SK-N-SH treated with all-trans-retinoic acid at 6 μM for 48 hours (cell line): Measurements from ENCODE around the gene FER1L5.

ENCODE experiments used
- BACH2 ChIP-seq: fragments of 250-450 bp; sonication (Bioruptor Pico); IDR thresholded peaks from 2 replicates; pipeline ENCODE4 v1.9.0; 2021; ENCODE audit warnings: mild to moderate bottlenecking, borderline replicate concordance
- ESRRG ChIP-seq: fragments of 250-450 bp; sonication (Bioruptor Pico); IDR thresholded peaks from 2 replicates; pipeline ENCODE4 v1.6.1; 2021; ENCODE audit warnings: mild to moderate bottlenecking
- GLIS3 ChIP-seq: fragments of 250-450 bp; sonication (Bioruptor Pico); IDR thresholded peaks from 2 replicates; pipeline ENCODE4 v1.5.0; 2020; ENCODE audit warnings: mild to moderate bottlenecking, moderate library complexity
- ISL1 ChIP-seq: fragments of 250-450 bp; sonication (Bioruptor Pico); IDR thresholded peaks from 2 replicates; pipeline ENCODE4 v2.1.2; 2022; ENCODE audit warnings: mild to moderate bottlenecking, moderate library complexity
- OSR1 ChIP-seq: fragments of 250-450 bp; sonication (Bioruptor Pico); IDR thresholded peaks from 2 replicates; pipeline ENCODE4 v1.8.0; 2022; ENCODE audit warnings: moderate library complexity, mild to moderate bottlenecking, inconsistent platforms
- PATZ1 ChIP-seq: fragments of 250-450 bp; sonication (Bioruptor Pico); IDR thresholded peaks from 2 replicates; pipeline ENCODE4 v1.8.0; 2020; ENCODE audit warnings: mild to moderate bottlenecking, moderate library complexity, borderline replicate concordance
- RARB ChIP-seq: fragments of 250-450 bp; sonication (Bioruptor Pico); IDR thresholded peaks from 2 replicates; pipeline ENCODE4 v1.8.0; 2021; ENCODE audit warnings: mild to moderate bottlenecking, moderate library complexity
- SNAI2 ChIP-seq: fragments of 250-450 bp; sonication (Bioruptor Pico); IDR thresholded peaks from 2 replicates; pipeline ENCODE4 v1.5.0; 2020; ENCODE audit warnings: mild to moderate bottlenecking, moderate library complexity
- TSHZ2 ChIP-seq: fragments of 250-450 bp; sonication (Bioruptor Pico); IDR thresholded peaks from 2 replicates; pipeline ENCODE4 v1.5.0; 2020; ENCODE audit warnings: mild to moderate bottlenecking, moderate library complexity
- ZFP3 ChIP-seq: fragments of 250-450 bp; sonication (Bioruptor Pico); IDR thresholded peaks from 2 replicates; pipeline ENCODE4 v1.5.0; 2020; ENCODE audit warnings: mild to moderate bottlenecking, moderate library complexity
- ZFP30 ChIP-seq: fragments of 450-650 bp; formaldehyde crosslinking; IDR thresholded peaks from 2 replicates; pipeline ENCODE4 v1.5.0; 2022; ENCODE audit warnings: mild to moderate bottlenecking, moderate library complexity
- ZNF70 ChIP-seq: fragments of 450-650 bp; formaldehyde crosslinking; IDR thresholded peaks from 2 replicates; pipeline ENCODE4 v1.5.0; 2020; ENCODE audit warnings: mild to moderate bottlenecking, moderate library complexity

GRCh38 chr2:96751800-96752199, 109.2 kb downstream of the FER1L5 start:
- TF ChIP-seq ESRRG (CRISPR knock-in tag) (no peak), ZFP3 (CRISPR knock-in tag) (no peak), BACH2 (CRISPR knock-in tag) (no peak), ISL1 (CRISPR knock-in tag) (no peak), RARB (CRISPR knock-in tag) (no peak), PATZ1 (CRISPR knock-in tag) (no peak), ZFP30 (CRISPR knock-in tag) (no peak), TSHZ2 (CRISPR knock-in tag) (no peak), SNAI2 (no peak), OSR1 (CRISPR knock-in tag) (no peak), ZNF70 (CRISPR knock-in tag) (no peak), GLIS3 (CRISPR knock-in tag) (no peak)
